HG03280 (cell line): ENCODE measurements around the gene IL17RA.

ENCODE experiments used
- ATAC-seq: cut with Tn5 transposase; IDR thresholded peaks from one replicate; pipeline ENCODE4 v1.9.1; 2021; ENCODE audit warnings: mild to moderate bottlenecking, moderate library complexity; ENCODE audit not compliant: unreplicated experiment

The IL17RA gene

GRCh38 chr22:17084554-17085276, at the start of gene IL17RA:
Gene IL17RA, plus strand, starts transcription at chr22:17085000. Its CDS starts 92 bp downstream, at chr22:17085092.
- ATAC-seq: peak; percentile 93

- ATAC-seq: no peak
Observed at GRCh38 chr22:17035246-17035645, 49.6 kb upstream of the IL17RA start.

- ATAC-seq: peak; percentile 14
Observed at GRCh38 chr22:17035976-17036841, 48.6 kb upstream of the IL17RA start.

- peak; percentile 67 for ATAC-seq
Observed at GRCh38 chr22:17036842-17037711, 47.7 kb upstream of the IL17RA start.

GRCh38 chr22:17043521-17043920, 41.3 kb upstream of the IL17RA start:
- no peak for ATAC-seq

GRCh38 chr22:17046566-17047348, 38.0 kb upstream of the IL17RA start:
- no peak for ATAC-seq

- no peak for ATAC-seq
Observed at GRCh38 chr22:17047656-17048055, 37.1 kb upstream of the IL17RA start.

- ATAC-seq: no peak
Observed at GRCh38 chr22:17056058-17056457, 28.7 kb upstream of the IL17RA start.

- no peak for ATAC-seq
Observed at GRCh38 chr22:17056807-17057206, 28.0 kb upstream of the IL17RA start.

GRCh38 chr22:17057959-17058814, 26.6 kb upstream of the IL17RA start:
- no peak for ATAC-seq

GRCh38 chr22:17060126-17060525, 24.7 kb upstream of the IL17RA start:
- no peak for ATAC-seq

GRCh38 chr22:17063411-17064106, 21.2 kb upstream of the IL17RA start:
- no peak for ATAC-seq

- no peak for ATAC-seq
Observed at GRCh38 chr22:17064498-17065100, 20.2 kb upstream of the IL17RA start.

GRCh38 chr22:17065433-17065832, 19.4 kb upstream of the IL17RA start:
- no peak for ATAC-seq

GRCh38 chr22:17072877-17073276, 11.9 kb upstream of the IL17RA start:
- ATAC-seq: no peak

- no peak for ATAC-seq
Observed at GRCh38 chr22:17074648-17075002, 10.2 kb upstream of the IL17RA start.

- no peak for ATAC-seq
Observed at GRCh38 chr22:17077255-17077654, 7.5 kb upstream of the IL17RA start.

- ATAC-seq: no peak
Observed at GRCh38 chr22:17079572-17079971, 5.2 kb upstream of the IL17RA start.
